IPS DF 6.9 (cell line): ENCODE results near the gene NOB1.

Experiments used
- DNase-seq: peaks from one replicate; pipeline ENCODE4 v3.0.0-alpha.2; 2013; ENCODE audit warnings: low read depth, low spot score
- H3K27ac ChIP-seq: one replicate; pipeline ENCODE4 v1.5.1; 2013; ENCODE audit warnings: low read length, control low read depth
- H3K27me3 ChIP-seq: 2 replicates; pipeline ENCODE4 v1.6.1; 2013; ENCODE audit warnings: mild to moderate bottlenecking, low read length; ENCODE audit not compliant: control insufficient read depth, insufficient read depth
- H3K36me3 ChIP-seq: 2 replicates; pipeline ENCODE4 v1.6.1; 2013; ENCODE audit warnings: low read length; ENCODE audit not compliant: control insufficient read depth, insufficient read depth
- H3K4me1 ChIP-seq: 2 replicates; pipeline ENCODE4 v1.6.1; 2013; ENCODE audit warnings: low read length; ENCODE audit not compliant: control insufficient read depth, insufficient read depth
- H3K4me3 ChIP-seq: 2 replicates; pipeline ENCODE4 v1.5.1; 2013; ENCODE audit warnings: mild to moderate bottlenecking, low read length
- H3K9me3 ChIP-seq: 2 replicates; pipeline ENCODE4 v1.6.1; 2013; ENCODE audit warnings: low read length, inconsistent platforms; ENCODE audit not compliant: control insufficient read depth, insufficient read depth
- WGBS: extraction: QIAGEN DNeasy Blood & Tissue Kit; methylation state at CpG from one replicate; pipeline ENCODE4 v1.1.7; 2013; ENCODE audit warnings: mixed read lengths, missing lambda C conversion rate; ENCODE audit not compliant: insufficient read length, insufficient coverage; 5-methylcytosine and 5-hydroxymethylcytosine counted together

NOB1 gene

DNA sequence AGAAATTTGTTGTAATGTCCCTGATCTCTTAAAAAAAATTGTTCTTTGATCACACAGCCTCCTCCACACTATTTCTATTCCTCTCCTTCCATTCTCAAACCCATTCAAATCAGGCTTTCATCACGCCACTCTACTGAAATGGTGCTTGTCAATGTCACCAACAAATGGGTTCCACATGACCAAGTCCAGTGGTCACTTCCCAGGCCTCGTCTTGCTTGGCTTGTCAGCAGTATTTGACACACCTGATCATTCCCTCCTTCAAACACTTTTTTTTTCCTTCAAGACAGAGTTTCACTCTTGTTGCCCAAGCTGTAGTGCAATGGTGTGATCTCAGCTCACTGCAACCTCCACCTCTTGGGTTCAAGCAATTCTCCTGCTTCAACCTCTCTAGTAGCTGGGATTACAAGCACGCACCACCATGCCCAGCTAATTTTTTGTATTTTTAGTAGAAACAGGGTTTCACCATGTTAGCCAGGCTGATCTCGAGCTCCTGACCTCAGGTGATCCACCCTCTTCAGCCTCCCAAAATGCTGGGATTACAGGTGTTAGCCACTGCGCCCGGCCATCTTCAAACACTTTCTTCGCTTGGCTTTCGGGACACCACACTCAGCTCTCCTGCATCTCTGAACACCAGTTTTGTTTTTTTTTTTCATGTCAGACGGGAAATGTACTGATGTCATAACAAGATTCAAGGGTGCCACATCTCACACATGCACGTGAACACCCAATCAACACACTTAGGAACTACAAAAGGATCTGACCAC is 46.6 kb downstream of the NOB1 start:
- H3K36me3 ChIP-seq, result no peaks in the 10 kb centered on the region; the same call in 1 of the 2 replicates
- H3K4me1 ChIP-seq, result no peaks in the 10 kb centered on the region
- DNase-seq, result no peak
- WGBS, result 100% methylated on average over 1 of the region's 10 CpGs
- H3K27me3 ChIP-seq, result no peaks in the 10 kb centered on the region
- H3K27ac ChIP-seq, result no peak overlapping the region
- no peaks in the 10 kb centered on the region for H3K9me3 ChIP-seq
- no peak overlapping the region for H3K4me3 ChIP-seq

- no peaks in the 10 kb centered on the region for H3K4me1 ChIP-seq
- DNase-seq, result no peak
- no CpG with 5 or more reads among the region's 2 CpGs for whole genome bisulfite sequencing
- no peaks in the 10 kb centered on the region for H3K9me3 ChIP-seq
- H3K27ac ChIP-seq, result no peak overlapping the region
- H3K4me3 ChIP-seq, result no peak overlapping the region
- H3K36me3 ChIP-seq, result no peaks in the 10 kb centered on the region; the same call in 1 of the 2 replicates
- H3K27me3 ChIP-seq, result no peaks in the 10 kb centered on the region
Measured at GRCh38 chr16:69706975-69707340, 47.8 kb downstream of the NOB1 start.

GRCh38 chr16:69706256-69706974 is 48.3 kb downstream of the NOB1 start:
- Histone ChIP-seq H3K4me1 (no peaks in the 10 kb centered on the region), H3K27ac (no peak overlapping the region), H3K27me3 (no peaks in the 10 kb centered on the region), H3K36me3 (no peaks in the 10 kb centered on the region), H3K9me3 (no peaks in the 10 kb centered on the region), H3K4me3 (no peak overlapping the region)
- WGBS, result no CpG with 5 or more reads among the region's 1 CpG
- no peak for DNase-seq

DNA sequence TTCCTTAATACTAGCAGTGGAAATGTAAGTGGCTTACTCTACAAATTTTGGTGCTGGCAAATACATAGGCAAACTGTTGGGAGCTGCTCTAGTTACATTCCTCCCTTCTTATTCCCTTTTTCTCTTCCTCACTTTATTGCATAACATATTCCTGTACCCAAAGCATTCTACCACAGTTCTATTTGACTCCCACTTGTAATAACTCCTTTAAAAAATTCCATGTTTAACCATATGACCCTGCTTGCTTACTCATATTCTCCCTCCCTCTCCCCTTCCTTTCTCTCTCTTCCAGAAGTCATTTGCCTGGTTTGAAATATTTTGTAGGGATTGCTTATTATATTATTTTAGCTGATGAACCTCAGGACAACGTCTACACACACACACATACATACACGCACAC is 51.1 kb downstream of the NOB1 start:
- DNase-seq, result no peak
- H3K4me1 ChIP-seq, result no peaks in the 10 kb centered on the region
- no peaks in the 10 kb centered on the region for H3K27me3 ChIP-seq
- WGBS, result no CpG with 5 or more reads among the region's 2 CpGs
- H3K4me3 ChIP-seq, result no peak overlapping the region
- no peak overlapping the region for H3K27ac ChIP-seq
- no peaks in the 10 kb centered on the region for H3K36me3 ChIP-seq
- no peaks in the 10 kb centered on the region for H3K9me3 ChIP-seq

DNA sequence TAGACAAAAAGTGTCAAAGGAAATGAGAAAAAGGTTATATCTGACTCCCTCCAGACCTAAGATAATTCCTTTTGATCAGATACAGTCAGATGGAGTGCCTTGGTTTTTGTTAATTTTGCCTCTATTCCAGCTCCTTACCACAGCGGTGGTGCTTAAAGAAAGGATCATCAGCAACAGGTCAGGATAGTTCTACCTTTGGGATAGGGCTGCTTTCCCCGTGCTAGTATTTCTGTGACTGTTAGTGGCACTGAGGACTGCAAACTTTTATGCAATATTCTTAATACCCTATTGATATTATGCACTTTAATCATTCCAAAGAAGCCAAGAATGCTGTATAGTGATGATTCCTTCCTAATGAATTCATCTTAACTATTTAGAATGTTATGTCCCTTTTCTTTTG is 52.9 kb downstream of the NOB1 start:
- Histone ChIP-seq H3K27me3 (no peaks in the 10 kb centered on the region), H3K27ac (no peak overlapping the region), H3K4me3 (no peak overlapping the region), H3K4me1 (no peaks in the 10 kb centered on the region), H3K9me3 (no peaks in the 10 kb centered on the region), H3K36me3 (no peaks in the 10 kb centered on the region)
- no CpG with 5 or more reads among the region's 2 CpGs for WGBS
- no peak for DNase-seq

- DNase-seq, result no peak
- Histone ChIP-seq H3K27ac (no peak overlapping the region), H3K36me3 (no peaks in the 10 kb centered on the region), H3K9me3 (no peaks in the 10 kb centered on the region), H3K4me3 (no peak overlapping the region), H3K4me1 (no peaks in the 10 kb centered on the region), H3K27me3 (no peaks in the 10 kb centered on the region)
Measured at GRCh38 chr16:69701452-69701851, 53.3 kb downstream of the NOB1 start.

DNA sequence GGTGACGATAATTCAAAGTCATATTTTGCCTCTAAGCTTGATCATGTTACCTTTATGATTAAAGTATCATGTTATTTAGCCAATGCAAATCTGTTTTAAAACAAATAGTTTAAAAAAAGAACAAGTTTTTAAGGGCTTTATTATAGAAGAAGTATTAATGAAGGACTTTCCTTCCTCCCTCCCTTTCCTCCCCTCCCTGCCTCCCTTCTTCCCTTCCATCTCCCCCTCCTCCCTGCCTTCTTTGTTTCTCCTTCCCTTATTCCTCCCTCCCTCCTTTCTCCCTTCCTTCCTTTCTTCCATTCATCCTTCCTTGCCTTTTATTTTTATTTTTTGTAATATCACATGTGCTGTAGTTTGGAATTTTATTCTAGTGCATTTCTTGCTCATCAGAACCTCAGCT is 54.8 kb downstream of the NOB1 start:
- H3K4me1 ChIP-seq, result no peaks in the 10 kb centered on the region
- H3K27me3 ChIP-seq, result no peaks in the 10 kb centered on the region
- H3K27ac ChIP-seq, result no peak overlapping the region

DNA sequence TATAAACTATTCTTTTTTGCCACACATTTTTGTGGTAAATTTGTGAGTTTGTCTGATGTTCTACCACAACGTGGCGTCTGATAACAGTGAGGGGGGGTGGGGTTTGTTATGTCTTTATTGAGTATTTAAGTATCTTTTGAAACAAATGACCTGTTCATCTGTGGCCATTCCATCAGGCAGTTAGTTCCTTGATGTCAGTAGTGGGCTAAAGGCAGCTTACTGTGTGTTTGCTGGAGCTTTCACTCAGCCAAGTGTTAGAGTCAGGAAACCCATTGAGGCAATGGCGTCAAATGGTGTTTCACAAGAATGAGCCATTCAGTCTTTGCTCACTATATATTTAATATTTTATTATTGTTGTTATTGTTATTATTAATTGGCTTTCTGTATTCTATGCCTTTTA is 56.3 kb downstream of the NOB1 start:
- Histone ChIP-seq H3K9me3 (no peaks in the 10 kb centered on the region), H3K27ac (no peak overlapping the region), H3K4me3 (no peak overlapping the region), H3K27me3 (no peaks in the 10 kb centered on the region), H3K36me3 (peaks cover 7% of the 10 kb centered on the region; the same call in 1 of the 2 replicates), H3K4me1 (no peaks in the 10 kb centered on the region)
- WGBS, result no CpG with 5 or more reads among the region's 3 CpGs
- DNase-seq, result no peak

More for the DNA sequence above, 54.8 kb downstream of the NOB1 start:
- Histone ChIP-seq H3K36me3 (peaks cover 3% of the 10 kb centered on the region; the same call in 1 of the 2 replicates), H3K9me3 (no peaks in the 10 kb centered on the region), H3K4me3 (no peak overlapping the region)
- DNase-seq, result no peak
- no CpG with 5 or more reads among the region's 1 CpG for WGBS

DNA sequence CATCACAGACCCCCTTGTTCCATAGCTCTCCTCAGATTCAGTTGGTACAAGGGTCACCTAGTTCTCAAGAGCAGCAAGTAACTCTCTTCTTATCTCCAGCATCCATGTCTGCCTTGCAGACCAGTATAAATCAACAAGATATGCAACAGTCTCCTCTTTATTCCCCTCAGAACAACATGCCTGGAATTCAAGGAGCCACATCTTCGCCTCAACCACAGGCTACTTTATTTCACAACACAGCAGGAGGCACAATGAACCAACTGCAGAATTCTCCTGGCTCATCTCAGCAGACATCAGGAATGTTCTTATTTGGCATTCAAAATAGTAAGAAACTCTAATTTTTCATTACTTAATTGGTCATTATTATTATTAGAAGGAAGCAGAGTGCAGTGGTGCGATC is 60.8 kb downstream of the NOB1 start:
- no peak overlapping the region for H3K4me3 ChIP-seq
- whole genome bisulfite sequencing, result no CpG with 5 or more reads among the region's 2 CpGs

GRCh38 chr16:69691980-69692911 is 62.5 kb downstream of the NOB1 start:
- H3K27ac ChIP-seq, result no peak overlapping the region
- no peaks in the 10 kb centered on the region for H3K9me3 ChIP-seq
- H3K36me3 ChIP-seq, result peaks cover 22% of the 10 kb centered on the region
- no peaks in the 10 kb centered on the region for H3K4me1 ChIP-seq
- H3K4me3 ChIP-seq, result no peak overlapping the region
- no CpG with 5 or more reads among the region's 4 CpGs for WGBS
- DNase-seq, result no peak
- H3K27me3 ChIP-seq, result no peaks in the 10 kb centered on the region

More for the DNA sequence above, 60.8 kb downstream of the NOB1 start:
- Histone ChIP-seq H3K36me3 (peaks cover 22% of the 10 kb centered on the region), H3K9me3 (no peaks in the 10 kb centered on the region), H3K27ac (no peak overlapping the region), H3K4me1 (no peaks in the 10 kb centered on the region), H3K27me3 (no peaks in the 10 kb centered on the region)
- DNase-seq, result no peak
